ENCODE measurements around the gene UBE2N.
"Not testable (repeated sequence)": the region's sequence is repeated elsewhere in the genome, so short reads cannot be mapped to it uniquely, and the experiment has no call there.

The UBE2N gene

GRCh38 chr12:93390031-93390430 is 51.7 kb downstream of the UBE2N start:
- DNase-seq = no peak
- intact Hi-C loops (cut with DNase I) = loop anchor here (10.0 kb wide), 1 partner anchor 605 kb away; no protein-coding TSS in a partner anchor

- intact Hi-C loops (cut with DNase I) = no loop called here
- DNase-seq = no peak
Observed at GRCh38 chr12:93387780-93388179, 54.0 kb downstream of the UBE2N start.

- intact Hi-C loops (cut with DNase I) = loop anchor here (5.0 kb wide), 1 partner anchor 455 kb away; the partner anchor contains the start of gene EEA1
- DNase-seq = peak in 1 of 10 donors; percentile 68
Observed at GRCh38 chr12:93381976-93382437, 59.7 kb downstream of the UBE2N start.

GRCh38 chr12:93381161-93381975 is 60.4 kb downstream of the UBE2N start:
- no peak for DNase-seq
- intact Hi-C loops (cut with DNase I) = loop anchor here (5.0 kb wide), 1 partner anchor 454 kb away; the partner anchor contains the start of gene EEA1

GRCh38 chr12:93380480-93381121 is 61.1 kb downstream of the UBE2N start:
- DNase-seq = no peak
- intact Hi-C loops (cut with DNase I) = loop anchor here (5.0 kb wide), 1 partner anchor 453 kb away; the partner anchor contains the start of gene EEA1

- intact Hi-C loops (cut with DNase I) = loop anchor here (5.0 kb wide), 1 partner anchor 453 kb away; the partner anchor contains the start of gene EEA1
- no peak for DNase-seq
Observed at GRCh38 chr12:93379981-93380361, 61.8 kb downstream of the UBE2N start.

GRCh38 chr12:93379326-93379980 is 62.3 kb downstream of the UBE2N start:
- DNase-seq = no peak

GRCh38 chr12:93378998-93379325 is 62.8 kb downstream of the UBE2N start:
- no peak for DNase-seq
- intact Hi-C loops (cut with DNase I) = no loop called here

More at GRCh38 chr12:93379326-93379980, 62.3 kb downstream of the UBE2N start:
- intact Hi-C loops (cut with DNase I) = no loop called here

- intact Hi-C loops (cut with DNase I) = not testable (repeated sequence)
- peak in 7 of 10 donors; percentile 17 to 85 (median 32) for DNase-seq
Observed at GRCh38 chr12:93378196-93378997, 63.4 kb downstream of the UBE2N start.

- peak; percentile 91 to 99 (median 96) for DNase-seq
- intact Hi-C loops (cut with DNase I) = no loop called here
Observed at GRCh38 chr12:93377252-93378195, 64.2 kb downstream of the UBE2N start, which contains the start of gene NUDT4. Gene NUDT4 (plus strand): TSS chr12:93377925. CDS start chr12:93378323, 398 bp downstream.

- peak in 3 of 10 donors; percentile 10 to 87 (median 21) for DNase-seq
- intact Hi-C loops (cut with DNase I) = no loop called here
Observed at GRCh38 chr12:93376436-93377251, 65.1 kb downstream of the UBE2N start.

GRCh38 chr12:93375906-93376305 is 65.8 kb downstream of the UBE2N start:
- DNase-seq = no peak
- intact Hi-C loops (cut with DNase I) = no loop called here

GRCh38 chr12:93373961-93374656 is 67.6 kb downstream of the UBE2N start:
- DNase-seq = no peak
- intact Hi-C loops (cut with DNase I) = no loop called here

GRCh38 chr12:93370947-93371346 is 70.8 kb downstream of the UBE2N start:
- intact Hi-C loops (cut with DNase I) = no loop called here
- DNase-seq = no peak

GRCh38 chr12:93369505-93369904 is 72.2 kb downstream of the UBE2N start:
- intact Hi-C loops (cut with DNase I) = loop anchor here (10.0 kb wide), 1 partner anchor 195 kb away; no protein-coding TSS in a partner anchor
- DNase-seq = no peak

GRCh38 chr12:93368766-93369165 is 73.0 kb downstream of the UBE2N start:
- intact Hi-C loops (cut with DNase I) = loop anchor here (10.0 kb wide), 1 partner anchor 194 kb away; no protein-coding TSS in a partner anchor
- DNase-seq = no peak

- no peak for DNase-seq
- intact Hi-C loops (cut with DNase I) = loop anchor here (10.0 kb wide), 1 partner anchor 192 kb away; no protein-coding TSS in a partner anchor
Observed at GRCh38 chr12:93366422-93366821, 75.3 kb downstream of the UBE2N start.

Measured in posterior cingulate gyrus (tissue), 11 donors.